Measurements from ENCODE around the gene NAV2. TPM values are rescaled to one million over a fixed set of nuclear protein-coding genes. Genes with fewer than 3 reads are reported as not detected.
"Not testable (repeated sequence)": the region's sequence is repeated elsewhere in the genome, so short reads cannot be mapped to it uniquely, and the experiment has no call there.

The NAV2 gene
- total RNA-seq, 1 donor: 11.2 TPM

DNA sequence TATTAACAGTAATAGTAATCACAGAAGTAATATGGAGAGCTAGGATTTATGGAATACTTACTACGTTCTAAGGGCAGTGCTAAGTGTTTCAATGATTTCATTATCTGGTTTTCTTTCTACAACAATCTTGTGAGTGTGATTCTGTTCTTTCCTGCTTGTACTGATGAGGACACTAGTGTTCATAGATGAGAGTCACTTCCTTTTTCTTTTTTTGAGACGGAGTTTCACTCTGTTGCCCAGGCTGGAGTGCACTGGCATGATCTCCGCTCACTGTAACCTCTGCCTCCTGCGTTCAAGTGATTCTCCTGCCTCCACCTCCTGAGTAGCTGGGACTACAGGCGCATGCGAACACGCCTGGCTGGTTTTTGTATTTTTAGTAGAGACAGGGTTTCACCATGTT, 366.2 kb downstream of the NAV2 start:
- TF ChIP-seq, protein P1, sequence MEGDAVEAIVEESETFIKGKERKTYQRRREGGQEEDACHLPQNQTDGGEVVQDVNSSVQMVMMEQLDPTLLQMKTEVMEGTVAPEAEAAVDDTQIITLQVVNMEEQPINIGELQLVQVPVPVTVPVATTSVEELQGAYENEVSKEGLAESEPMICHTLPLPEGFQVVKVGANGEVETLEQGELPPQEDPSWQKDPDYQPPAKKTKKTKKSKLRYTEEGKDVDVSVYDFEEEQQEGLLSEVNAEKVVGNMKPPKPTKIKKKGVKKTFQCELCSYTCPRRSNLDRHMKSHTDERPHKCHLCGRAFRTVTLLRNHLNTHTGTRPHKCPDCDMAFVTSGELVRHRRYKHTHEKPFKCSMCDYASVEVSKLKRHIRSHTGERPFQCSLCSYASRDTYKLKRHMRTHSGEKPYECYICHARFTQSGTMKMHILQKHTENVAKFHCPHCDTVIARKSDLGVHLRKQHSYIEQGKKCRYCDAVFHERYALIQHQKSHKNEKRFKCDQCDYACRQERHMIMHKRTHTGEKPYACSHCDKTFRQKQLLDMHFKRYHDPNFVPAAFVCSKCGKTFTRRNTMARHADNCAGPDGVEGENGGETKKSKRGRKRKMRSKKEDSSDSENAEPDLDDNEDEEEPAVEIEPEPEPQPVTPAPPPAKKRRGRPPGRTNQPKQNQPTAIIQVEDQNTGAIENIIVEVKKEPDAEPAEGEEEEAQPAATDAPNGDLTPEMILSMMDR (IDR thresholded peaks at IDR 0.05; ENCODE audit: insufficient read depth, low read depth, low read length): no peak
- DNase-seq (ENCODE audit: low read depth): no peak
- H3K4me3 ChIP-seq (ENCODE audit: low read depth, low read length): no peak overlapping the region

DNA sequence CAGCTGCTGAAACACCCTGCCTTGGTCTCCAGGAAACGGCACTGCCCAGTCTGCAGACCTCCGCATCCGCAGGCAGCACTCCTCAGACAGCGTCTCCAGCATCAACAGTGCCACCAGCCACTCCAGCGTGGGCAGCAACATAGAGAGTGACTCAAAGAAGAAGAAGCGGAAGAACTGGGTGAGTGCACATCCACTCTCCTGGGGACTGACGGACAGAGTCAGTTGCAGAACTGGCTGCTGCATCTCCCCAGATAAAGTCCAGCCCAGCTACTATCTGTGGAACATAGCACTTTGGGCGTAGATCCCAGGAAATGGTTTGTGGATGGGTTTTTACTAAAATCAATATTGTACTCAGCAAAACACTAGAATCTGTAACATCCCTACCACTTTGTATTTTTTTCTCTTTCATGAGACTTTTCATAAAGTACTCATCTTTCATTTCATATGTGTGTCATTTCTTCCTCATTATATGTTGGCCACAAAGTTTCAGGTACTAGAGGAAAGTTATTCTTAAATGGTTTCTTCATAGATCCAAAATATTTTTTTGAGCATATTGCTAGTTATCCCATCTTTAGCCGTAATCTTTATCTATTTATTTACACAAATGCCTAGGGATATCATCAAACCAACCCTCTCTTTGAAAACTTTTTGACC, 367.5 kb downstream of the NAV2 start:
- TF ChIP-seq, protein P1 (IDR thresholded peaks at IDR 0.05; ENCODE audit: insufficient read depth, low read depth, low read length): no peak
- H3K4me3 ChIP-seq (ENCODE audit: low read depth, low read length): no peak overlapping the region
- DNase-seq (ENCODE audit: low read depth): no peak

DNA sequence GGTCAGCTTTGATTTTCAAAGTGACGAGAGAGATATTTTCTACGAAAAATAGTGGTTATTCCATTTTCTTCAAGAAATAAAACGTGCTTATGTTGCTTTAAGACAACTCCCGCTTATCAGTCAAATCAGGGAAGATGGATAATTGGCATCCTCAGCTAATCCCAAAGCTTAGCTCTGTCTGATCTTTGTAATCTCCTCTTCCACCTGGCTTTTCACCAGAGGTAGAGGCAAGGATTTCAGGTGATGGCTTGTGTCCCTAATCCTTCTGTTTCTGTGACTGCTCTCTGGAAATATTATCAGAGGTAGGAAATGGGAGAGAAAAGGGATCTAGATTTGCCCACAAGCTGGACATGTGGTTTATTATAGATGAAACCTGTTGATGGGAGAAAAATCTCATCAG, 368.7 kb downstream of the NAV2 start:
- no peak overlapping the region for H3K4me3 ChIP-seq (ENCODE audit: low read depth, low read length)
- TF ChIP-seq, protein P1 (IDR thresholded peaks at IDR 0.05; ENCODE audit: insufficient read depth, low read depth, low read length): no peak
- no peak for DNase-seq (ENCODE audit: low read depth)

DNA sequence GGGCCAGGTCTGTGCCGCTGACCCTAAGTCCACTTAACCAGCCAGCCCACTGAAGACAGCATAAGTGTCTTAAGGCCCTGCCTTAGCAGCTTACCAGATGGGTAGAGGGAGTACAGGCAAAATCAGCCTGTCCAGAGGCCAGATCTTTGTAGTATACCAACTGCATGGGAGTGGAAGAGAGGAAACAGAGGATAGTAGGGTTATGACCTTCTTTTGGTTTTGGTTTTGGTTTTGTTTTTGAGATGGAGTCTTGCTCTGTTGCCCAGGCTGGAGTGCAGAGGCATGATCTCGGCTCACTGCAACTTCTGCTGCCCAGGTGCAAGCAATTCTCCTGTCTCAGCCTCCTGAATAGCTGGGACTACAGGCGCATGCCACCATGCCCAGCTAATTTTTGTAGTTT, 371.2 kb downstream of the NAV2 start:
- not testable (repeated sequence) for DNase-seq (ENCODE audit: low read depth); H3K4me3 ChIP-seq (ENCODE audit: low read depth, low read length)

DNA sequence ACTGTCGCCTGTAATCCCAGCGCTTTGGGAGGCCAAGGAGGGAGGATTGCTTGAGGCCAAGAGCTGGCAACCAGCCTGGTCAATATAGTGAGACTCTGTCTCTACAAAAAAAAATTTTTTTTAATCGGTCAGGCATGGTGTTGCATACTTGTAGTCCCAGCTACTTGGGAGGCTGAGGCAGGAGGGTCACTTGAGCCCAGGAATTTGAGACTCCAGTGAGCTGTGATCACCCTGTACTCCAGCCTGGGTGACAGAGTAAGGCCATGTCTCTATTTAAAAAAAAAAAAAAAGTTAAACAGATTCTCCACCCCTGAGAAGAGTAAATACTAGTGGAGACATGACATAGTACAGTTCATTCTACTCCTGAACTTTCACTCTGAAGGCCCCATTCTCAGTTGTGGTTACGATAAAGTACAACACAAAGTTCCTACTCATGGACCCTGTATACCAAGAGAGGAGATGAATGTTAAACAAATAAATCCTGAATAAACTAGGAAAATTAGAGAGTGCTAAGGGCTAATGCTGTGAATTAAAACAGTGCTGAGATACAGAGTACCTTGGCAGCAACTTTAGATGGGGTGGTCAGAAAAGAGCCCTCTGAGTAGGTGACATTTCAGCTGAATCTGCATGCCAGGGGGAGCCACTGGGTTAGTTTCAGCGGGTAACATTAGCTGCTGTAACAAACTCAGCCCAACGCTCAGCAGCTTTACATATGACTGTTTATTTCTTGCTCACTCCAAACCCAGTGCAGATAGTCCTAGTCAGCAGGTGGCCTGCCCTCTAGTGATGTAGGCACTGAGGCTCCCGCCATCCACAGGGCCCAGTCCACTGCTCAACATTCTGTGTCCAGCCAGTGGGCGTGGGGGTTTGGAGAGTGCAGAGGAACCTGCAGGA, 372.5 kb downstream of the NAV2 start:
- DNase-seq (ENCODE audit: low read depth): no peak
- TF ChIP-seq, protein P1 (IDR thresholded peaks at IDR 0.05; ENCODE audit: insufficient read depth, low read depth, low read length): no peak
- H3K4me3 ChIP-seq (ENCODE audit: low read depth, low read length): no peak overlapping the region

DNA sequence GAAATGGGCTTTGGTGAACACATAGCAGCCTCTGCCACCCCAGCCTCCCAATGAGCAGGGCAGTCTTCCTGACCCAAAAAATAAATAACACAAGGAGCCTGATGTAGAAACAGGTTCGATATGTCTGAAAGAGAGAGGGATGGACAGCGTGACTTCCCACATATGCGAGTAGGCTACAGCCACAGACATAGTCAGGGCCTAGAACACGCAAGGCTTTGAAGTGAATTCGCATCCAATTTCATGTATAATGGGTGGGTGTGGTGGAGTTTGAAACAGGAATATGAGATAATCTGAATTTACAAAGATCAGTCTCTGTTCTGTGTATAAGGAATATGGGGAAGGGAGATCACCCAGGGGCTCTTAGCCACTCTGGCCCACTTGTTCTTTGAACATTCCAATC, 373.3 kb downstream of the NAV2 start:
- TF ChIP-seq, protein P1 (IDR thresholded peaks at IDR 0.05; ENCODE audit: insufficient read depth, low read depth, low read length): no peak
- H3K4me3 ChIP-seq (ENCODE audit: low read depth, low read length): no peak overlapping the region
- no peak for DNase-seq (ENCODE audit: low read depth)

DNA sequence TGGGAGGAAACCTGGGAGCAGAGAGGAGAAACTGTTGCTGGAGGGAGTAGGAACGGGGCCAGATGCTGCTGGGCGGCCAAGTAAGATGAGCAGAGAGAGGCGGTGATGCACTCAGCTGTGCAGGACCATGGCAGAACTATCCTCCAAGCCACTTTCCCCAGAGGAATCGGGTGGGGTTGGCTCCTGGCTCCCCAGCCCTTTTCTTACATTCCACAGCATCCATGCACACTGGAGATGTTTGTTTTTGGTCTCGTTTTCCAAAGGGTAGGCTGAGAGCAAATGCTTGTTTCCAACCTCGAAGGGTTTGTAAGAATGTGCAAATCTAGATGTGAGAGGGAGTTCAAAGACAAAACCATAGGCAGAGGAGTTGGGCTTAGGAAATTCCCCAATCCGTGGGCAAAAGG, 374.5 kb downstream of the NAV2 start:
- H3K4me3 ChIP-seq (ENCODE audit: low read depth, low read length): no peak overlapping the region
- TF ChIP-seq, protein P1 (IDR thresholded peaks at IDR 0.05; ENCODE audit: insufficient read depth, low read depth, low read length): no peak
- DNase-seq (ENCODE audit: low read depth): no peak

Measured in fibroblast of villous mesenchyme (primary cell).